Measurements from ENCODE around the gene HS6ST3. TPM values are rescaled to one million over a fixed set of nuclear protein-coding genes. Genes with fewer than 3 reads are reported as not detected.

HS6ST3 gene
- total and polyA plus RNA-seq, 2 experiments from 2014 or later, result 0.11 TPM; not detected in 1

DNA sequence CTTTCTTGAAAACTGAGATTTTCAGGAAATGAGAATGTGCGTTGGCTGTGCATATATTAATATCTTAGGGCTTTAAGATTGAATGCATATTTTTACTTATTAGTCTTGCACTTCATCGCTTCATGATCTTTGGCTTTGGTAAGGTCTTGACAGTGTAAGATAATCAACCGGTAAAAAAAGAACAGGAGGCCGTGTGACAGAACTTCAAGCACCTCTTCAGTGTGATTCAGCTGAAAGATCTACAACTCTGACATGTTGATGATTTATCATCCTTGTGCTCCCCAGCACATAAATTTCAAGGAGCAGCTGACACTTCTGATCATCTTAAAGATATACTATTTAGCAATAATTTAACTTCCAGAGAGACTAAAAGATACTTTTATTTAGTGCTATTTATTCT is 195.1 kb downstream of the HS6ST3 start:
- no peak for TF ChIP-seq EZH2phosphoT487 (IDR thresholded peaks at IDR 0.05; ENCODE audit: insufficient read depth, low read depth)
- no peak for TF ChIP-seq EZH2 (IDR thresholded peaks at IDR 0.05; ENCODE audit: insufficient read depth, poor library complexity, severe bottlenecking)
- no peak overlapping the region for H3K9ac ChIP-seq
- H3K4me3 ChIP-seq, result no peak overlapping the region
- no peaks in the 10 kb centered on the region for H4K20me1 ChIP-seq (ENCODE audit: insufficient read depth)
- no peak overlapping the region for H3K27ac ChIP-seq
- H3K4me1 ChIP-seq (ENCODE audit: insufficient read depth), result no peaks in the 10 kb centered on the region
- H3K9me3 ChIP-seq (ENCODE audit: low read depth), result no peaks in the 10 kb centered on the region
- H3K79me2 ChIP-seq (ENCODE audit: insufficient read depth), result no peaks in the 10 kb centered on the region
- H3F3A ChIP-seq (ENCODE audit: insufficient read depth), result no peaks in the 10 kb centered on the region
- H3K27me3 ChIP-seq (replicated peaks; ENCODE audit: insufficient read depth), result no peaks in the 10 kb centered on the region
- no peaks in the 10 kb centered on the region for H3K9me2 ChIP-seq (ENCODE audit: insufficient read depth)
- H2AFZ ChIP-seq, result no peak overlapping the region
- WGBS, 2 experiments (ENCODE audit: low coverage in 1 of 2, low lambda C conversion rate in 2 of 2, missing lambda C conversion rate in 2 of 2), result 72 to 77% methylated on average over 4 of the region's 4 CpGs
- no peak overlapping the region for H3K4me2 ChIP-seq (ENCODE audit: unreplicated experiment)
- H3K36me3 ChIP-seq (ENCODE audit: low read depth), result no peaks in the 10 kb centered on the region
- in situ Hi-C loops (cut with MboI), result no loop called here
- no peak for DNase-seq

DNA sequence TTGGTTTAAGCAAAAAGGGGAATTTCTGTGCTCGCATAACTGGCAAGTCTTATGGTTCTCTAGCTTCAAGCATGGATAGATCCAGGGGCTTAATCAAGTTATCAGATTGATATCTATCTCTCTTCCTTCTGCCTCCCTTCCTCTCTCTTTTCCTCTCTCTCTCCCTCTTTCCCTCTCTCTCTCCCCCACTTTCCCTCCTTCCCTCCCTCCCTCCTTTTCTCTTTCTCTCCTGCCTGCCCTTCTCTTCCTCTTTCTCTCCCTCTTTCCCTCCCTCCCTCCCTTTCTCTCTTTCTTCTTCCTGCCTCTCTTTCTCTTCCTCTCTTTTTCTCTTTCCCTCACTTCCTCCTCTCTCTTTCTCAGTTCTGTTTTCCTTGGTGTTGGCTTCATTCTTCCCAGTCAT is 195.8 kb downstream of the HS6ST3 start:
- Histone ChIP-seq H3K9me2 (ENCODE audit: insufficient read depth) (no peaks in the 10 kb centered on the region), H3F3A (ENCODE audit: insufficient read depth) (no peaks in the 10 kb centered on the region), H4K20me1 (ENCODE audit: insufficient read depth) (no peaks in the 10 kb centered on the region), H3K36me3 (ENCODE audit: low read depth) (no peaks in the 10 kb centered on the region), H3K9ac (no peak overlapping the region), H3K27me3 (replicated peaks; ENCODE audit: insufficient read depth) (no peaks in the 10 kb centered on the region), H2AFZ (no peak overlapping the region), H3K9me3 (ENCODE audit: low read depth) (no peaks in the 10 kb centered on the region), H3K79me2 (ENCODE audit: insufficient read depth) (no peaks in the 10 kb centered on the region), H3K27ac (no peak overlapping the region), H3K4me3 (no peak overlapping the region), H3K4me2 (ENCODE audit: unreplicated experiment) (no peak overlapping the region), H3K4me1 (ENCODE audit: insufficient read depth) (no peaks in the 10 kb centered on the region)
- DNase-seq, result no peak
- TF ChIP-seq EZH2phosphoT487 (IDR thresholded peaks at IDR 0.05; ENCODE audit: insufficient read depth, low read depth), result no peak
- TF ChIP-seq EZH2 (IDR thresholded peaks at IDR 0.05; ENCODE audit: insufficient read depth, poor library complexity, severe bottlenecking), result no peak
- in situ Hi-C loops (cut with MboI), result no loop called here
- WGBS, 2 experiments (ENCODE audit: low coverage in 1 of 2, low lambda C conversion rate in 2 of 2, missing lambda C conversion rate in 2 of 2), result 35 to 54% methylated on average over 1 of the region's 1 CpG

DNA sequence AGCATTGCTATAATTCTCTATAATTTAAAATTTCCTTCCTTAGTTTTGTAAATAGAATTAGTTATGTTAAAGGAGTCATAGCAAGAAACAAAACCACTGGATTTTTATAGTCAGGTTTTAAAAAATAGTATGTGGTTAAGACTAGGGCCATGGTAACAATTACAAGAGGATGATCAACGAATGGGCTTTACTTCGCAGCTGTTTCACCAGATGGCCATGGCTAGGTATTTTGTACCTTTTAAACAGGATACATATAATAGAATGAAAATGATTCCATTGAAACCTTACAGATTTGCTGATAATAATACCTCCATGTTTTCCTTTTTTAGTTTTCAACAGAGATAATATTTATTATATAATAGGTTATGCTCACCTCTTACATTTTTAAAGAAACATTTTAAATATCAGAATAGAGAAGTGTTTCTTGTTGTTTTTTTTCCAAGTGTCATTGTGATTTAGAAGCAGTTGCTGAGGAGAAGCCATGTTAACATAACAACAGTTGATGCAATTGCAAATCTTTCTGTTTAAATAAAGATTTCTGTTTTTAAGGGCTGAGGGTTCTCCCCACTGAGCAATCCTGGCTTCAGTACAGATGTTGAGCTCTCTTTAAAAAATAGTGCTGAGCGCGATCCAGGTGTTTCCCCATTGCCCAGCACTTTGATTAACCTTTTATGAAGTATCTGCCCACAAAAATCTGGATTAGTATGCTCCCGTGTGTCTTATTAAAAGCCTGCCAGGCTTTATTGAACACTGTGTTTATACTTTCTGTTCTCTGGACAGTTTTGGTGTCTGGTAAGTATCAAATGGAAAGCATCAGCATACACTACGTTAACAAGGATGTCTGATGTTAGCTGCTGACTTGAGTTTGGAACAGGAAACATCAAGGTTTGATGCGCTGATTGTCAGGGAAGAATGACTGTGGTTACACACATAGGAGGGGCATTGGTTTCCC is 205.3 kb downstream of the HS6ST3 start:
- H3K27ac ChIP-seq, result no peak overlapping the region
- no peaks in the 10 kb centered on the region for H3K9me2 ChIP-seq (ENCODE audit: insufficient read depth)
- no peak overlapping the region for H3K4me3 ChIP-seq
- no peaks in the 10 kb centered on the region for H3K27me3 ChIP-seq (replicated peaks; ENCODE audit: insufficient read depth)
- H3K36me3 ChIP-seq (ENCODE audit: low read depth), result no peaks in the 10 kb centered on the region
- H3K79me2 ChIP-seq (ENCODE audit: insufficient read depth), result no peaks in the 10 kb centered on the region
- H3K4me2 ChIP-seq (ENCODE audit: unreplicated experiment), result no peak overlapping the region
- H3K9me3 ChIP-seq (ENCODE audit: low read depth), result no peaks in the 10 kb centered on the region
- 48% methylated on average over 7 of the region's 7 CpGs for WGBS, 2 experiments (ENCODE audit: low coverage in 1 of 2, low lambda C conversion rate in 2 of 2, missing lambda C conversion rate in 2 of 2)
- H3K9ac ChIP-seq, result no peak overlapping the region
- H2AFZ ChIP-seq, result no peak overlapping the region
- no peaks in the 10 kb centered on the region for H3F3A ChIP-seq (ENCODE audit: insufficient read depth)
- DNase-seq, result no peak
- in situ Hi-C loops (cut with MboI), result no loop called here
- no peaks in the 10 kb centered on the region for H3K4me1 ChIP-seq (ENCODE audit: insufficient read depth)
- no peak for TF ChIP-seq EZH2 (IDR thresholded peaks at IDR 0.05; ENCODE audit: insufficient read depth, poor library complexity, severe bottlenecking)
- no peak for TF ChIP-seq EZH2phosphoT487 (IDR thresholded peaks at IDR 0.05; ENCODE audit: insufficient read depth, low read depth)
- H4K20me1 ChIP-seq (ENCODE audit: insufficient read depth), result no peaks in the 10 kb centered on the region

DNA sequence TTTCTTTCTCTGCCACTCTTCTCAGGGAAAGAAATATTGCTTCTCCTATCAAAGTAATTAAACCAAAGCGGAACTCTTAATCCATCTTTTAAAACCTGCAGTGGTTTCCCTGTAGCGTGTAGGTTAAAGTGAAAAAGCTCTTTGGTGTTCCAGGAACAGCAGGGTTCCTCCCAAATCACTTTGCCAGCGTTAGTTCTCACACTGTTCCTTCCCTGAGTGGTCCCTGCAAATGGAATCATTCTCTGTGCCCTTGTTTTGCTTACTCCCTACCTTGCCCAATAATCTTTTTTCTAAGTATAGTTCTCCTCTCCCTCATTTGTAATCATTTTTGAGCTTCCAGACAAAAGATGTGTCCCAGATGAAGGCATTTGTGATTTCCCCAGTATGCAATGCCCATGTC is 207.5 kb downstream of the HS6ST3 start:
- TF ChIP-seq EZH2 (IDR thresholded peaks at IDR 0.05; ENCODE audit: insufficient read depth, poor library complexity, severe bottlenecking) (no peak), EZH2phosphoT487 (IDR thresholded peaks at IDR 0.05; ENCODE audit: insufficient read depth, low read depth) (no peak)
- DNase-seq, result no peak
- Histone ChIP-seq H3K4me2 (ENCODE audit: unreplicated experiment) (no peak overlapping the region), H3F3A (ENCODE audit: insufficient read depth) (no peaks in the 10 kb centered on the region), H4K20me1 (ENCODE audit: insufficient read depth) (no peaks in the 10 kb centered on the region), H3K79me2 (ENCODE audit: insufficient read depth) (no peaks in the 10 kb centered on the region), H3K4me3 (no peak overlapping the region), H3K36me3 (ENCODE audit: low read depth) (no peaks in the 10 kb centered on the region), H3K9me2 (ENCODE audit: insufficient read depth) (no peaks in the 10 kb centered on the region), H3K4me1 (ENCODE audit: insufficient read depth) (no peaks in the 10 kb centered on the region), H2AFZ (no peak overlapping the region), H3K9ac (no peak overlapping the region), H3K27ac (no peak overlapping the region), H3K27me3 (replicated peaks; ENCODE audit: insufficient read depth) (no peaks in the 10 kb centered on the region), H3K9me3 (ENCODE audit: low read depth) (no peaks in the 10 kb centered on the region)
- in situ Hi-C loops (cut with MboI), result no loop called here
- 24 to 29% methylated on average over 3 of the region's 3 CpGs for WGBS, 2 experiments (ENCODE audit: low coverage in 1 of 2, low lambda C conversion rate in 2 of 2, missing lambda C conversion rate in 2 of 2)

Measured in GM23248 (cell line).